ENCODE data around the gene PRKAG2.
"Not testable (repeated sequence)": the region's sequence is repeated elsewhere in the genome, so short reads cannot be mapped to it uniquely, and the experiment has no call there.

PRKAG2 gene

GRCh38 chr7:151797667-151798307, 79.1 kb downstream of the PRKAG2 start:
- not testable (repeated sequence) for DNase-seq

GRCh38 chr7:151796871-151797537, 79.9 kb downstream of the PRKAG2 start:
- DNase-seq = no peak

- DNase-seq = no peak
Observed at GRCh38 chr7:151796091-151796870, 80.6 kb downstream of the PRKAG2 start.

GRCh38 chr7:151795168-151795811, 81.6 kb downstream of the PRKAG2 start:
- no peak for DNase-seq

GRCh38 chr7:151794508-151795167, 82.3 kb downstream of the PRKAG2 start:
- no peak for DNase-seq

- no peak for DNase-seq
Observed at GRCh38 chr7:151793991-151794507, 82.9 kb downstream of the PRKAG2 start.

- no peak for DNase-seq
Observed at GRCh38 chr7:151793531-151793951, 83.4 kb downstream of the PRKAG2 start.

GRCh38 chr7:151792636-151793035, 84.3 kb downstream of the PRKAG2 start:
- no peak for DNase-seq

- DNase-seq = no peak
Observed at GRCh38 chr7:151792086-151792485, 84.8 kb downstream of the PRKAG2 start.

- DNase-seq = no peak
Observed at GRCh38 chr7:151790830-151791620, 85.9 kb downstream of the PRKAG2 start.

- DNase-seq = no peak
Observed at GRCh38 chr7:151790095-151790829, 86.7 kb downstream of the PRKAG2 start.

- DNase-seq = no peak
Observed at GRCh38 chr7:151789380-151789947, 87.5 kb downstream of the PRKAG2 start.

GRCh38 chr7:151787348-151787747, 89.6 kb downstream of the PRKAG2 start:
- DNase-seq = no peak

GRCh38 chr7:151786936-151787335, 90.0 kb downstream of the PRKAG2 start:
- DNase-seq = no peak

GRCh38 chr7:151786241-151786640, 90.7 kb downstream of the PRKAG2 start:
- no peak for DNase-seq

GRCh38 chr7:151785681-151785965, 91.3 kb downstream of the PRKAG2 start:
- no peak for DNase-seq

- no peak for DNase-seq
Observed at GRCh38 chr7:151784853-151785680, 91.8 kb downstream of the PRKAG2 start.

- no peak for DNase-seq
Observed at GRCh38 chr7:151783958-151784575, 92.8 kb downstream of the PRKAG2 start.

All from hippocampal formation (tissue), 2 donors.